Muscle layer of colon (tissue), 2 donors: Measurements from ENCODE around the gene NRIP1.

Experiments
- H3K27ac ChIP-seq: one replicate; pipeline ENCODE4 v1.7.0; 2013; ENCODE audit warnings: low read depth, mild to moderate bottlenecking, low read length, moderate library complexity
- H3K27me3 ChIP-seq, 2 donors: one replicate each; pipeline ENCODE4 v1.7.0; 2013; ENCODE audit warnings: low read length in 2 of 2, mild to moderate bottlenecking in 2 of 2; ENCODE audit not compliant: insufficient read depth in 2 of 2, control insufficient read depth in 1 of 2
- H3K36me3 ChIP-seq: one replicate; pipeline ENCODE4 v1.7.0; 2013; ENCODE audit warnings: mild to moderate bottlenecking, low read length; ENCODE audit not compliant: insufficient read depth
- H3K4me1 ChIP-seq: one replicate; pipeline ENCODE4 v1.7.0; 2013; ENCODE audit warnings: mild to moderate bottlenecking, low read length; ENCODE audit not compliant: insufficient read depth
- H3K4me3 ChIP-seq, 2 donors: one replicate each; pipeline ENCODE4 v1.7.0; 2013; ENCODE audit warnings: low read length in 2 of 2, low read depth in 1 of 2, mild to moderate bottlenecking in 1 of 2, moderate library complexity in 1 of 2
- H3K9ac ChIP-seq: one replicate; pipeline ENCODE4 v1.7.0; 2013; ENCODE audit warnings: low read length
- H3K9me3 ChIP-seq: one replicate; pipeline ENCODE4 v1.7.0; 2013; ENCODE audit warnings: mild to moderate bottlenecking, low read length
- donor health status: abdominal sarcoma.
- donor health status: Adenocarcinoma of cecum.

NRIP1 gene

DNA sequence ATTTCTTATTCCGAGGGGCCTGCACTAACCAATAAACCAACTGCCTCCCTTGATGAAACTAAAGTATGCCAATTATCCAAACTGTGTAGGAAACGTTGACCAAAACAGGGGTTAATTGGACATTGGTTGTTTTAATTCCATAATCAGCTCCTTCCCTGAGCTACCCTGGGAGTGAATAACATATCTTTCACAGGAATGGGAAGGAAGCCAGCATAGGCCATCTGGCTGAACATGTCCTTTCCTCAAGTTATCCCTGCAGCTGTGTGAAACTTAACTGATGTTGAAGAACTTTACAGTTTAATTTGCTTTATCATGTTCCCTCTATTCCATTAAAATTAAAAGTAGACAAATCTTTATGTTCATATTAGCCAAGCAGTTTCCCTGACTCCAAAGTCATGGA lies 75.4 kb downstream of the NRIP1 start:
- peaks cover 20% of the 10 kb centered on the region for H3K4me1 ChIP-seq
- peaks cover 9% of the 10 kb centered on the region for H3K36me3 ChIP-seq
- no peak overlapping the region for H3K9ac ChIP-seq
- no peaks in the 10 kb centered on the region for H3K9me3 ChIP-seq
- no peaks in the 10 kb centered on the region for H3K27me3 ChIP-seq
- no peak overlapping the region for H3K27ac ChIP-seq
- H3K4me3 ChIP-seq = no peak overlapping the region

DNA sequence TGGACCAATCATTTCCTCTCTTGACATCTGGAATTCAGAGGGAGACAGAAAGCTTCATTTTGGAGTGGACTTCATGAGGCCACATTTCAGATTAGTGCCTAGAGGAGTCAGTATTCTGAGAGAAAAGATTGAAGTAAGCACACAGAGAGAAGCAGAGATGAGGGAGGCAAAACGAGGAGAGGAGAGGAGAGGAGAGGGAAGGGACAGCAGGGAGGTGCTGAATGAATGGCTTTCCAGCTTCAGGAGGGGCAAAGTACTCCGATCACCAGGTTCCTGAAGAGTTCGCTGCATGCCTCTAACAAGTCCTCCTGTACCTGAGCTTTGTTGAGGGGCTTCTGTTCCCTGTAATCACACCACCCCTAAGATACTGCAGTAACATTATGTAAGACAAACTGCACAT lies 76.0 kb downstream of the NRIP1 start:
- Histone ChIP-seq H3K4me3 (no peak overlapping the region), H3K27me3 (no peaks in the 10 kb centered on the region), H3K9me3 (no peaks in the 10 kb centered on the region), H3K9ac (no peak overlapping the region), H3K27ac (no peak overlapping the region), H3K36me3 (peaks cover 9% of the 10 kb centered on the region), H3K4me1 (peaks cover 20% of the 10 kb centered on the region)

DNA sequence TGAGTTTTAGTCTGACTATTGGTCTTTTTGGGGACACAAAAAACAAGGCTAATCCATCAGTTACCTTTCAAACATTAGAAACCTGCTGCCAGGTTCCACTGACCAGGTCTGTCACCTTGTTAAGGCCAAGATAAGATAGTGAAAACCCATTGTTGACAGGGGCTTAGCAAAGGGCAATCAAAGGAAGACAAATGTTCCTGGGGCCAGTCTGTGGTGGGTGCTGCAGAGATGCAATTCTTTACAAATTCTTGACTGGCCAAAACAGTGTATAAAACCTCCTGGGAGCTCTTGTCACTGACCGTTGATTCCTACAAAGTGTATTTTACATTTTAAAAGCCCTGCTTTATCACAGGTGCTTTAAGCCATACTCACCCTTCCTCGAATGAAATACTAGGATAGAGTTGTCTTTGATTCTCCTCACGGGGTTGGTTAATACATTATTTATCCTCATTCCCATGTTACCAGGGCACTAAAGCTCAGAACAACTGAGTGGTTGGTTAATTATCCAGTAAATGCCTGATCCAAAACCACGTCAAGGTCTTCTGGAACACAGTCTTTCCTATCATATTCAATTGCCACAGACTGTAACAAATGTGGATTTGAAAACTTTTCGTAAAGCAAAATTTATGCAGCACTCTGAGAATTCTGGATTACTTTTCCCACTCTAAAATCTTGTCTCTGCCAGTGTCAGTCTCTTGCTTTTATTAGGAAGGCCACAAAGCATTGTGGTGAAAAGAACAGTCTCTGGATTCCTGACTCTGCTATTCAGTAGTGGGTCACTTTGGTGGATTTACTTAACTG lies 77.2 kb downstream of the NRIP1 start:
- H3K27ac ChIP-seq = no peak overlapping the region
- no peaks in the 10 kb centered on the region for H3K27me3 ChIP-seq
- no peak overlapping the region for H3K9ac ChIP-seq
- H3K4me3 ChIP-seq = no peak overlapping the region
- peaks cover 9% of the 10 kb centered on the region for H3K36me3 ChIP-seq
- H3K9me3 ChIP-seq = no peaks in the 10 kb centered on the region
- peaks cover 20% of the 10 kb centered on the region for H3K4me1 ChIP-seq

DNA sequence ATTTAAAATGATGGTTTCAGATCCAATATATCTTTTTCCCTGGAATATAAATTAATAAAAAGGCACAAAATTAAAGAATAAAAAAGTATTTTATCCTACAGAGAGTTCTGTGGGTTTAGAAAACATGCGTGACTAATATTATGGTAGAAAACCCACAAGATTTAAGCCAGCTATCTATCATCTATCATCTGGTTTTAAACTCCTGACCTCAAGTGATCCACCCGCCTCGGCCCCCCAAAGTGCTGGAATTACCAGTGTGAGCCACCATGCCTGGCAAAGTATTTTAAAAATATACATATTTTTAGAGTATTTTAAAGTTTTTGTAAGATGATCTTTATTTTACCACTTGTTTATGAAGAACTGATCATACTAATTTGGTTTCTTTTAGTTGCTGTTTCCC lies 79.5 kb downstream of the NRIP1 start:
- Histone ChIP-seq H3K4me1 (peaks cover 18% of the 10 kb centered on the region), H3K36me3 (peaks cover 9% of the 10 kb centered on the region), H3K4me3 (no peak overlapping the region), H3K27me3 (no peaks in the 10 kb centered on the region), H3K27ac (no peak overlapping the region), H3K9ac (no peak overlapping the region), H3K9me3 (no peaks in the 10 kb centered on the region)

DNA sequence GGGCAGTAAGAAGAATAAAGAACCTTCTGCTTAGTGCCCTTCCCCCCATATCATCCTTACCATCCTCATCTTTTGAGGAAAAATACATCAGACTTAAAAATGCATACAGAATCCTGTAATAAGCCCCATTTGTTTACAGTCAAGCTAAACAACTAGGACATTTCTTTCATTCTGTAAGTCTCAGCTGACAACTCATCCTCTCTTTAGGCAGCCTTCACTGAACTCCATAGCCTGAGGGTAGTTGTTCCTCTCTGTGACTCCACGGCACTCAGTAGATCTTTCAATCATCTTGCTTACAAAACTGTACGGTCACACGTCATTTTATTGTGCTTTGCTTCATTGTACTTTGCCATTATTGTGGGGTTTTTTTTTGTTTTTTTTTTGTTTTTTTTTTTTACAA lies 82.5 kb downstream of the NRIP1 start:
- Histone ChIP-seq H3K27ac (no peak overlapping the region), H3K27me3 (no peaks in the 10 kb centered on the region), H3K4me3 (no peak overlapping the region), H3K9ac (no peak overlapping the region), H3K36me3 (peaks cover 4% of the 10 kb centered on the region), H3K4me1 (no peaks in the 10 kb centered on the region), H3K9me3 (no peaks in the 10 kb centered on the region)

DNA sequence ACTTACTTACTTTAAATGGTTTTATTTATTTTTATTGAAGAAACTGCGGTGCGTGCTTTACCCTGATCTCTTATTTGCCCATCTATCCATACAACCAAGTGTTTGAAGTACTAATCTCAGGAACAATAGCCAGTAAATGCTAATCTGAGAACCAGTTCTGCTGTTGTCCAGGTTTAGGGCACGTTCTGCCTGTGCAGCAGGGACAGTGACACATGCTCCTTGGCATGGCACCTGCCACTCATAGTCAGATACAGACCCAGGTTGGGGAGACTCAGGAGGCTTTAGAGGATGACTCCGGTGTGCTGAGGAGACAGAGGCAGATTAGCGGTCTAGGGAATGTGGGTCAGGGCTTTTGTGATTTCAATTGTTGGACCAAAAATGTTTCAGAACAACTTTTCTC lies 83.6 kb downstream of the NRIP1 start:
- no peak overlapping the region for H3K27ac ChIP-seq

DNA sequence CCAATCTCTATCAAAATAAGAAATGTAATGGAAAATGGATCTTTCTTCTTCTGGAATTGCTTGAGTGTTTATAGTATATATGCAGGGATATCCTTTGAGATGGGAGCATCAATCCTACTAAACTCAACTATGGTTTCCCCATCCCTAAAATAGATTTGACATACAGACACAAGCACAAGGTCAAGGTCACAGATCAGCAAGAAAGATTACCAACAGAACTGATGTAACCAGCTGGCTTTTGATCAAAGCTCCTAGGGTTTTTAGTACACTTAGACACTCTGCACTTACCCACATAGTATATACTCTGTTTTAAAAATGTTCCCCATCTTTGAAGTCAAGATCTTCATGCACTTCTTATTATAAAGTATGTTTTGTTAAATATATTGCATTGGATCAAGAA lies 85.5 kb downstream of the NRIP1 start:
- no peak overlapping the region for H3K27ac ChIP-seq
- no peak overlapping the region for H3K4me3 ChIP-seq
- H3K9ac ChIP-seq = no peak overlapping the region
- peaks cover 3% of the 10 kb centered on the region for H3K4me1 ChIP-seq
- H3K36me3 ChIP-seq = no peaks in the 10 kb centered on the region
- H3K27me3 ChIP-seq = no peaks in the 10 kb centered on the region
- no peaks in the 10 kb centered on the region for H3K9me3 ChIP-seq

More for the DNA sequence above, 83.6 kb downstream of the NRIP1 start:
- peaks cover 3% of the 10 kb centered on the region for H3K36me3 ChIP-seq
- no peaks in the 10 kb centered on the region for H3K27me3 ChIP-seq
- H3K9me3 ChIP-seq = no peaks in the 10 kb centered on the region
- no peak overlapping the region for H3K9ac ChIP-seq
- no peak overlapping the region for H3K4me3 ChIP-seq
- H3K4me1 ChIP-seq = no peaks in the 10 kb centered on the region

DNA sequence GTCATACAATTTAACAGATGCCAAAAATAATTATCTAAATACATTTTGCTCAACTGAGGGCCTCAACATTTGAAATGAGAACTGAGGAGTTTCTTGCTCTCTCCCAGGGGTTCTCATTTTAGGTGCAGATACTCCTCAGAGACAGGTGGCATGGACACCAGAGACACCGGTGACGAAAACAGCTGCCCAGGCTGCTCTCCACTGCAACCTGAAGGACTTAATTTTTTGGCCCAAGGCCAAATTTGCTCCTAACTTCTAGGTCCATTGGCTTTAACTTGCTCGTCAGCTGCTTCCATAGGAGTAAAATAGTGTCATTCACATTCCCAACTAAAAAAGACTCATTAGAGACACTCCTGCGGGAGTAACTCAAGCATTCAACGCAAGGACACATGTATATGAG lies 87.0 kb downstream of the NRIP1 start:
- H3K9ac ChIP-seq = no peak overlapping the region
- no peak overlapping the region for H3K27ac ChIP-seq
- no peak overlapping the region for H3K4me3 ChIP-seq
- H3K36me3 ChIP-seq = no peaks in the 10 kb centered on the region
- no peaks in the 10 kb centered on the region for H3K27me3 ChIP-seq
- H3K9me3 ChIP-seq = no peaks in the 10 kb centered on the region
- H3K4me1 ChIP-seq = peaks cover 3% of the 10 kb centered on the region

DNA sequence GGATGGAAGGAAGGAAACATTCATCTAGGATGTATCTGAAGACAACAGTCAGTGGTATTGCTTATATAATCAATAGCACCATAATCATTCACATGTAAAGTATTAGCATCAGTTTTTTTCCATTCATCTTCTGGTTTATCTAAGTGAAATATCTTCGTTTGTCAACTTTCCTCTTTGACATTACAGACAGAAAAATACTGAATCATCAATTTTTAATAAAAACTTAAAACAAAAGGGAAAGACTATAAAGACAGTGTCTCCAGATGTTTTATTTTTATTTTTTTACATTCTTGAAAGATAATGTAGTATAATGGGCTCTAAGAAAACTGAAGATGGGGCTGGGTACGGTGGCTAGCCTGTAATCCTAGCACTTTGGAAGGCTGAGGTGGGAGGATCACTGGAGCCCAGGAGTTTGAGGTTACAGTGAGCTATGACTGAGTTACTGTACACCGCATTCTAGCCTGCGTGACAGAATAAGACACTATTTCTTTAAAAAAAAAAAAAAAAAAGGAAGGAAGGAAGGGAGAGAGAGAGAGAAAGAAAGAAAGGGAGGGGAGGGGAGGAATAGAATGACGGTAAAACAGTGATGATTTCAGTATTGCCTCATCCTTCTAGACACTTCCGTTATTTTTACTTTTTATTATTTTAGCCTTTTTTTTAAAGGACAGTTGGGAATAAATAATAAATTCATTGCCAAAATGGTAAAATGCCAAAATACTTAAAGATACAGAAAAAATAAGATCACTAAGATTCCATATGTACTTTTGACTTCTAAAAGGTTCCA lies 89.5 kb downstream of the NRIP1 start:
- no peaks in the 10 kb centered on the region for H3K36me3 ChIP-seq
- H3K9ac ChIP-seq = no peak overlapping the region
- H3K27ac ChIP-seq = no peak overlapping the region
- H3K27me3 ChIP-seq = no peaks in the 10 kb centered on the region
- H3K4me3 ChIP-seq = no peak overlapping the region
- no peaks in the 10 kb centered on the region for H3K9me3 ChIP-seq
- peaks cover 3% of the 10 kb centered on the region for H3K4me1 ChIP-seq

DNA sequence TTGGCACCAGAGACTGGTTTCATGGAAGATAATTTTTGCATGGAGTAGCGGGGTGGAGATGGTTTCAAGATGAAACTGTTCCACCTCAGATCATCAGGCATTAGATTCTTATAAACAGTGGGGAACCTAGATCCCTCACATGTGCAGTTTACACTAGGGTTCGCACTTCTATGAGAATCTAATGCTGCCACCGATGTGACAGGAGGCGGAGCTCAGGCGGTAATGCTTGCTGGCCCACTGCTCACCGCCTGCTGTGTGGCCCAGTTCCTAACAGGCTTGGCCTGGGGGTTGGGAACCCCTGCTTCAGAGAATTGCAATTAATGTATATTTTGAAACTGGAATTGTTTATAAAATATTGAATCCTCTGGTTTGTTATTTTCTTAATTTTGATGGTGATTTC lies 92.1 kb downstream of the NRIP1 start:
- H3K27ac ChIP-seq = no peak overlapping the region
- H3K9me3 ChIP-seq = no peaks in the 10 kb centered on the region
- H3K27me3 ChIP-seq = no peaks in the 10 kb centered on the region
- peaks cover 3% of the 10 kb centered on the region for H3K4me1 ChIP-seq
- no peak overlapping the region for H3K9ac ChIP-seq
- no peak overlapping the region for H3K4me3 ChIP-seq
- H3K36me3 ChIP-seq = peaks cover 6% of the 10 kb centered on the region

DNA sequence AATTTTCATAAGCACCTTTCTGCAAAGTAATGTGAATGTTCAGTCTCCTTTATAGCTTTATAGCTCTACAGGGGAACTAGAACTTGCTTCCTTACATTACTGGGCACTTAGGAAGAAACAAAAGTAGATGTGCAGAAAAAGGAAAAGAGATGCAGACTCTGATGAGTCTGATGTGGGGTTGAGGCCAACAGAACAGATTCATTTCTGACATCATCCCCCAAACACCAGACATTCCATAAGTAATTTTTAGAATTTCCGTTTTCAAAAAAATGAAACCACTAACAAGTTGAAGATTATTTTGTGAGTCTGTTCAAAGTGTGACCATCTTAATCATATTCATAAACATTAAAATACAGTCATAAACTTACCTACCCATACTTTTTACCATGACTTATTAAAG lies 96.0 kb downstream of the NRIP1 start:
- H3K4me1 ChIP-seq = no peaks in the 10 kb centered on the region
- H3K9me3 ChIP-seq = no peaks in the 10 kb centered on the region
- no peak overlapping the region for H3K9ac ChIP-seq
- no peaks in the 10 kb centered on the region for H3K27me3 ChIP-seq
- H3K27ac ChIP-seq = no peak overlapping the region
- H3K4me3 ChIP-seq = no peak overlapping the region
- H3K36me3 ChIP-seq = peaks cover 21% of the 10 kb centered on the region
